Neural progenitor cell (in vitro differentiated cells): ENCODE measurements around the gene TAF11.

ENCODE experiments used
- EZH2 ChIP-seq: fragments of 200-600 bp; sonication (generic); IDR thresholded peaks from 2 replicates; pipeline ENCODE4 v1.6.1; 2017; ENCODE audit warnings: antibody characterized with exemption, mild to moderate bottlenecking, moderate library complexity
- TF ChIP-seq, protein P1 (sequence below): fragments of 200-600 bp; sonication (generic); IDR thresholded peaks from 2 replicates; pipeline ENCODE4 v1.5.1; 2017; ENCODE audit warnings: antibody characterized with exemption, mild to moderate bottlenecking

DNA sequence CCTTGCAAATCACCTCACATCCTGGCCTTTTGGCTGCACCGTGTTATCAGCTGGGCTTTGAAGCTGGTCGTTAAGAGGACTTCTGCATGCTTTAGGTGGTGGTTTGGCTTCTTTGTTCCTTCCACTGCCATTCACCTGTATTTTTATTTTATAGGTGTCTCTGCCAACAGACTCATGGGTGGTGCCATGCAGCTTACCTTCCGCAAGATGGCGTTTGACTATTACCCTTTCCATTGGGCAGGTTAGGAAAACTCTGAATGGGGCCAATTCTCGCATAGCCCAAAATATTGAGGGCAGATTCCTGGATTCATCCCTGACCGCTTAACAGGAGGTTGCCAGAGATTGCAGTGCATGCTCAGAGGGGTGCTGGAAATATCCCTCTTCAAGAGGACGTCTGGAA is 32.4 kb downstream of the TAF11 start:
- TF ChIP-seq EZH2 = no peak
- TF ChIP-seq, protein P1, sequence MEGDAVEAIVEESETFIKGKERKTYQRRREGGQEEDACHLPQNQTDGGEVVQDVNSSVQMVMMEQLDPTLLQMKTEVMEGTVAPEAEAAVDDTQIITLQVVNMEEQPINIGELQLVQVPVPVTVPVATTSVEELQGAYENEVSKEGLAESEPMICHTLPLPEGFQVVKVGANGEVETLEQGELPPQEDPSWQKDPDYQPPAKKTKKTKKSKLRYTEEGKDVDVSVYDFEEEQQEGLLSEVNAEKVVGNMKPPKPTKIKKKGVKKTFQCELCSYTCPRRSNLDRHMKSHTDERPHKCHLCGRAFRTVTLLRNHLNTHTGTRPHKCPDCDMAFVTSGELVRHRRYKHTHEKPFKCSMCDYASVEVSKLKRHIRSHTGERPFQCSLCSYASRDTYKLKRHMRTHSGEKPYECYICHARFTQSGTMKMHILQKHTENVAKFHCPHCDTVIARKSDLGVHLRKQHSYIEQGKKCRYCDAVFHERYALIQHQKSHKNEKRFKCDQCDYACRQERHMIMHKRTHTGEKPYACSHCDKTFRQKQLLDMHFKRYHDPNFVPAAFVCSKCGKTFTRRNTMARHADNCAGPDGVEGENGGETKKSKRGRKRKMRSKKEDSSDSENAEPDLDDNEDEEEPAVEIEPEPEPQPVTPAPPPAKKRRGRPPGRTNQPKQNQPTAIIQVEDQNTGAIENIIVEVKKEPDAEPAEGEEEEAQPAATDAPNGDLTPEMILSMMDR = peak; percentile 47
